Activated naive CD8-positive, alpha-beta T cell treated with anti-CD3 and anti-CD28 coated beads, Interleukin-2, amount 50 U/mL, for 24 hours (primary cell): ENCODE data around the gene LTBP3.

Experiments used
- ATAC-seq: fragments of 150-1000 bp; cut with Tn5 transposase; one replicate; pipeline ENCODE4 v1.10.0; 2021
- DNase-seq: peaks from one replicate; pipeline ENCODE4 v3.0.0; 2021
- H3K27ac Mint-ChIP-seq: one replicate; pipeline ENCODE4 v1.8.0; 2021; ENCODE audit warnings: mild to moderate bottlenecking, mixed read lengths
- H3K27me3 Mint-ChIP-seq: one replicate; pipeline ENCODE4 v1.8.0; 2021; ENCODE audit warnings: mixed read lengths
- H3K36me3 Mint-ChIP-seq: one replicate; pipeline ENCODE4 v1.8.0; 2021; ENCODE audit warnings: low read depth, mixed read lengths
- H3K4me1 Mint-ChIP-seq: one replicate; pipeline ENCODE4 v1.8.0; 2021; ENCODE audit warnings: mixed read lengths
- H3K4me3 Mint-ChIP-seq: one replicate; pipeline ENCODE4 v1.8.0; 2021; ENCODE audit warnings: mild to moderate bottlenecking, moderate library complexity, mixed read lengths
- H3K9me3 Mint-ChIP-seq: one replicate; pipeline ENCODE4 v1.8.0; 2021; ENCODE audit warnings: mixed read lengths

LTBP3 gene

GRCh38 chr11:65578134-65578533, 20.0 kb upstream of the LTBP3 start:
- no peaks in the 10 kb centered on the region for H3K27me3 Mint-ChIP-seq
- peak overlapping the region; percentile 39 for H3K27ac Mint-ChIP-seq
- peak overlapping the region; percentile 86 for H3K4me3 Mint-ChIP-seq
- DNase-seq: no peak
- H3K4me1 Mint-ChIP-seq: peaks cover 38% of the 10 kb centered on the region
- peaks cover 21% of the 10 kb centered on the region for H3K36me3 Mint-ChIP-seq
- no peak for ATAC-seq
- no peaks in the 10 kb centered on the region for H3K9me3 Mint-ChIP-seq

- H3K27me3 Mint-ChIP-seq: no peaks in the 10 kb centered on the region
- peaks cover 40% of the 10 kb centered on the region for H3K4me1 Mint-ChIP-seq
- H3K27ac Mint-ChIP-seq: peak overlapping the region; percentile 39
- H3K4me3 Mint-ChIP-seq: peak overlapping the region; percentile 86
- DNase-seq (no peak), ATAC-seq (no peak)
- H3K36me3 Mint-ChIP-seq: peaks cover 23% of the 10 kb centered on the region
- H3K9me3 Mint-ChIP-seq: no peaks in the 10 kb centered on the region
Measured at GRCh38 chr11:65577756-65578109, 19.6 kb upstream of the LTBP3 start.

GRCh38 chr11:65576867-65577755, 19.0 kb upstream of the LTBP3 start:
- ATAC-seq: peak; percentile 14
- Mint-ChIP-seq H3K4me3 (peak overlapping the region; percentile 86), H3K27me3 (no peaks in the 10 kb centered on the region), H3K4me1 (peaks cover 42% of the 10 kb centered on the region), H3K27ac (peak overlapping the region; percentile 79), H3K9me3 (no peaks in the 10 kb centered on the region), H3K36me3 (peaks cover 23% of the 10 kb centered on the region)
- peak; percentile 58 for DNase-seq

- H3K36me3 Mint-ChIP-seq: peaks cover 22% of the 10 kb centered on the region
- peaks cover 50% of the 10 kb centered on the region for H3K4me1 Mint-ChIP-seq
- H3K27ac Mint-ChIP-seq: peak overlapping the region; percentile 79
- H3K4me3 Mint-ChIP-seq: peak overlapping the region; percentile 86
- H3K27me3 Mint-ChIP-seq: no peaks in the 10 kb centered on the region
- no peaks in the 10 kb centered on the region for H3K9me3 Mint-ChIP-seq
- ATAC-seq (no peak), DNase-seq (peak; percentile 50)
Measured at GRCh38 chr11:65576232-65576866, 18.2 kb upstream of the LTBP3 start.

GRCh38 chr11:65575568-65576231, 17.5 kb upstream of the LTBP3 start, which contains the start of gene EHBP1L1:
Gene EHBP1L1, plus strand, starts transcription at chr11:65576053. Its CDS starts 250 bp downstream, at chr11:65576303.
- peak; percentile 47 for ATAC-seq
- DNase-seq: peak; percentile 78
- Mint-ChIP-seq H3K36me3 (peaks cover 21% of the 10 kb centered on the region), H3K27me3 (no peaks in the 10 kb centered on the region), H3K4me1 (peaks cover 53% of the 10 kb centered on the region), H3K27ac (peak within 1 kb of the TSS; percentile 91), H3K9me3 (no peaks in the 10 kb centered on the region), H3K4me3 (peak within 1 kb of the TSS; percentile 86)

- no peak for ATAC-seq
- Mint-ChIP-seq H3K36me3 (peaks cover 20% of the 10 kb centered on the region), H3K4me3 (peak overlapping the region; percentile 86), H3K27ac (peak overlapping the region; percentile 91), H3K9me3 (no peaks in the 10 kb centered on the region), H3K4me1 (peaks cover 57% of the 10 kb centered on the region), H3K27me3 (no peaks in the 10 kb centered on the region)
- no peak for DNase-seq
Measured at GRCh38 chr11:65574811-65575567, 16.8 kb upstream of the LTBP3 start.

- ATAC-seq (peak; percentile 18), DNase-seq (peak; percentile 95)
- Mint-ChIP-seq H3K4me1 (peaks cover 59% of the 10 kb centered on the region), H3K27ac (peak overlapping the region; percentile 91), H3K36me3 (peaks cover 18% of the 10 kb centered on the region), H3K9me3 (no peaks in the 10 kb centered on the region), H3K27me3 (no peaks in the 10 kb centered on the region), H3K4me3 (peak overlapping the region; percentile 86)
Measured at GRCh38 chr11:65574109-65574810, 16.1 kb upstream of the LTBP3 start.

GRCh38 chr11:65573391-65574079, 15.4 kb upstream of the LTBP3 start:
- peaks cover 19% of the 10 kb centered on the region for H3K36me3 Mint-ChIP-seq
- H3K27me3 Mint-ChIP-seq: no peaks in the 10 kb centered on the region
- no peaks in the 10 kb centered on the region for H3K9me3 Mint-ChIP-seq
- H3K4me1 Mint-ChIP-seq: peaks cover 64% of the 10 kb centered on the region
- no peak for DNase-seq
- H3K4me3 Mint-ChIP-seq: peak overlapping the region; percentile 80
- peak overlapping the region; percentile 80 for H3K27ac Mint-ChIP-seq
- ATAC-seq: no peak

GRCh38 chr11:65572356-65573051, 14.3 kb upstream of the LTBP3 start, which contains the start of gene FAM89B:
Gene FAM89B, plus strand, starts transcription at chr11:65572538. Its CDS starts 132 bp downstream, at chr11:65572670.
- peaks cover 61% of the 10 kb centered on the region for H3K4me1 Mint-ChIP-seq
- ATAC-seq (peak; percentile 3), DNase-seq (peak; percentile 91)
- peak within 1 kb of the TSS; percentile 90 for H3K27ac Mint-ChIP-seq
- no peaks in the 10 kb centered on the region for H3K27me3 Mint-ChIP-seq
- peak within 1 kb of the TSS; percentile 99 for H3K4me3 Mint-ChIP-seq
- no peaks in the 10 kb centered on the region for H3K9me3 Mint-ChIP-seq
- H3K36me3 Mint-ChIP-seq: peaks cover 20% of the 10 kb centered on the region

GRCh38 chr11:65571940-65572339, 13.8 kb upstream of the LTBP3 start:
- H3K4me1 Mint-ChIP-seq: peaks cover 62% of the 10 kb centered on the region
- H3K27me3 Mint-ChIP-seq: no peaks in the 10 kb centered on the region
- no peak for DNase-seq
- H3K27ac Mint-ChIP-seq: peak overlapping the region; percentile 90
- H3K4me3 Mint-ChIP-seq: peak overlapping the region; percentile 99
- no peak for ATAC-seq
- no peaks in the 10 kb centered on the region for H3K9me3 Mint-ChIP-seq
- peaks cover 20% of the 10 kb centered on the region for H3K36me3 Mint-ChIP-seq

- peaks cover 63% of the 10 kb centered on the region for H3K4me1 Mint-ChIP-seq
- ATAC-seq (no peak), DNase-seq (no peak)
- peak overlapping the region; percentile 99 for H3K4me3 Mint-ChIP-seq
- H3K36me3 Mint-ChIP-seq: peaks cover 20% of the 10 kb centered on the region
- H3K27me3 Mint-ChIP-seq: no peaks in the 10 kb centered on the region
- peak overlapping the region; percentile 93 for H3K27ac Mint-ChIP-seq
- no peaks in the 10 kb centered on the region for H3K9me3 Mint-ChIP-seq
Measured at GRCh38 chr11:65571420-65571819, 13.3 kb upstream of the LTBP3 start.

GRCh38 chr11:65569973-65570918, 12.1 kb upstream of the LTBP3 start, which contains the start of gene ZNRD2:
Gene ZNRD2, plus strand, starts transcription at chr11:65570477. Its CDS starts 15 bp downstream, at chr11:65570492.
- DNase-seq (peak; percentile 99), ATAC-seq (peak; percentile 82)
- no peaks in the 10 kb centered on the region for H3K9me3 Mint-ChIP-seq
- peak within 1 kb of the TSS; percentile 99 for H3K4me3 Mint-ChIP-seq
- peak within 1 kb of the TSS; percentile 93 for H3K27ac Mint-ChIP-seq
- peaks cover 70% of the 10 kb centered on the region for H3K4me1 Mint-ChIP-seq
- peaks cover 20% of the 10 kb centered on the region for H3K36me3 Mint-ChIP-seq
- no peaks in the 10 kb centered on the region for H3K27me3 Mint-ChIP-seq
